NT2/D1 (cell line): ENCODE results near the gene RNF212.

Source experiments
- DNase-seq: peaks from one replicate; pipeline ENCODE4 v3.0.0-alpha.2; 2011; ENCODE audit warnings: low read depth, low spot score
- H3K27me3 ChIP-seq: 2 replicates; pipeline ENCODE4 v1.6.0; 2011; ENCODE audit warnings: mild to moderate bottlenecking; ENCODE audit not compliant: insufficient read length, insufficient read depth
- H3K36me3 ChIP-seq: 2 replicates; pipeline ENCODE4 v1.6.1; 2011; ENCODE audit warnings: mild to moderate bottlenecking, low read length, mixed read lengths; ENCODE audit not compliant: insufficient read depth, insufficient read length
- H3K4me1 ChIP-seq: 2 replicates; pipeline ENCODE4 v1.5.1; 2011; ENCODE audit not compliant: insufficient read depth, insufficient read length
- H3K4me3 ChIP-seq: 2 replicates; pipeline ENCODE4 v1.5.1; 2011; ENCODE audit warnings: low read depth; ENCODE audit not compliant: insufficient read length
- H3K9ac ChIP-seq: 2 replicates; pipeline ENCODE4 v1.6.0; 2011; ENCODE audit warnings: low read depth; ENCODE audit not compliant: insufficient read length
- H3K9me3 ChIP-seq: 2 replicates; pipeline ENCODE4 v1.5.1; 2011; ENCODE audit warnings: mild to moderate bottlenecking, low read length; ENCODE audit not compliant: insufficient read depth
- SUZ12 ChIP-seq: IDR thresholded peaks from 2 replicates; pipeline ENCODE4 v1.6.1; 2011; ENCODE audit not compliant: insufficient read length, insufficient read depth; ENCODE audit errors: extremely low read depth
- YY1 ChIP-seq: IDR thresholded peaks from 2 replicates; pipeline ENCODE4 v1.6.1; 2011; ENCODE audit not compliant: insufficient read length, insufficient read depth
- ZNF274 ChIP-seq: IDR thresholded peaks from 2 replicates; pipeline ENCODE4 v1.6.1; 2011; ENCODE audit warnings: mild to moderate bottlenecking, low read depth, low read length

RNF212 gene

DNA sequence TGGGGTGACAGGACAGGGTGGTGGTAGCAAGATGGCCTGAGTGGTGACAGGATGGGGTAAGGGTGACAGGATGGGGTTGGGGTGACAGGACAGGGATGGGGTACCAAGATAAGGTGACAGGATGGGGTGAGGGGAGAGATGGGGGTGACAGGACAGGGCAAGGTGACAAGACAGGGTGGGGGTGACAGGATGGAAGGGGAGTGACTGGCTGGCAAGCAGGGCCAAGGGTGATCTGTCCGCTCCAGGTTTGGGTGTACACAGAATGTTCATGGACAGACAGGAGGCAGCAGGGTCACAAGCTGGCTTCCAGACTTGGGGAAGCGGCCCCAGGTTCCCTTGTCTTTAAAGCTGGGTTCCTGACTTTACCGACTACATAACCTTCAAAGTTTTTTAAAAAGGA, 23.3 kb downstream of the RNF212 start:
- DNase-seq: no peak
- H3K36me3 ChIP-seq: no peaks in the 10 kb centered on the region
- H3K4me3 ChIP-seq: no peak overlapping the region
- no peak for TF ChIP-seq SUZ12
- no peak for TF ChIP-seq YY1
- no peak for TF ChIP-seq ZNF274
- no peaks in the 10 kb centered on the region for H3K4me1 ChIP-seq
- peaks cover 18% of the 10 kb centered on the region for H3K9me3 ChIP-seq
- peaks cover 5% of the 10 kb centered on the region for H3K27me3 ChIP-seq
- H3K9ac ChIP-seq: no peak overlapping the region

DNA sequence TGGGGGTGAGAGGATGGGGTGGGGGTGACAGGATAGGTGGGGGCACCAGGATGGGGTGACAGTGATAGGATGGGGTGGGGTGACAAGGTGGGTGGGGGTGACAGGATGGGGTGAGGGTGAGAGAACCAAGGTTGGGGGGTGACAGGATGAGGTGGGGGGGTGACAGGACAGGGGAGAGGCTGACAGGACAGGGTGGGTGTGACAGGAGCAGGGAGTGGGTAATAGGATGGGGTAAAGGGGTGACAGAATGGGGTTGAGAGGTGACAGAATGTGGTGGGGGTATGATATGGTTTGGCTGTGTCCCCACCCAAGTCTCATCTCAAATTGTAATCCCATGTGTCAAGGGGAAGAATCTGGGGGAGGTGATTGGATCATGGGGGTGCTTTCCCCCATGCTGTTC, 26.0 kb downstream of the RNF212 start:
- no peak for DNase-seq
- Histone ChIP-seq H3K27me3 (peaks cover 5% of the 10 kb centered on the region), H3K9ac (no peak overlapping the region), H3K36me3 (no peaks in the 10 kb centered on the region), H3K4me3 (no peak overlapping the region), H3K9me3 (peaks cover 18% of the 10 kb centered on the region), H3K4me1 (no peaks in the 10 kb centered on the region)
- no peak for TF ChIP-seq ZNF274
- TF ChIP-seq SUZ12: no peak
- TF ChIP-seq YY1: no peak

DNA sequence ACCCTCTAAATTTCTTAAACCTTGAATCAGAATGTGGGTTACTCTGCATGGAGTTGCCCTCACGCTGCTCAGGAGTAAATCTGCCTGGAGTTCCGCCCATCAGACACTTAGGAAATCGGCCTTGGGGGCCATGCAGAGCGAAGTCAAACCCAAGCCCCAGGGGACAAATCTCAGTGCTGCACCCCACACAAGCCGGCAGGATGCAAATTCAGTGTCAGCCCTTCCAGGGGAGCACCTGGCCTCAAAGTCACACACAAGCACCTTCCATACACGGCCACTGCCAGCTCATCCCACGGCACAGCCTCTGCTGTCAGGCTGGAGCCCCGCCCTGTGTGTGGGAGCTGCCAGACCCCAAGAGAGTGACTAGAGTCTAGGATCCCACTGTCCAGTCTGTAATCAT, 27.4 kb downstream of the RNF212 start:
- Histone ChIP-seq H3K4me1 (peaks cover 2% of the 10 kb centered on the region), H3K9me3 (peaks cover 18% of the 10 kb centered on the region), H3K36me3 (no peaks in the 10 kb centered on the region), H3K4me3 (no peak overlapping the region), H3K9ac (no peak overlapping the region), H3K27me3 (no peaks in the 10 kb centered on the region)
- no peak for TF ChIP-seq YY1
- TF ChIP-seq ZNF274: no peak
- no peak for TF ChIP-seq SUZ12
- DNase-seq: no peak

DNA sequence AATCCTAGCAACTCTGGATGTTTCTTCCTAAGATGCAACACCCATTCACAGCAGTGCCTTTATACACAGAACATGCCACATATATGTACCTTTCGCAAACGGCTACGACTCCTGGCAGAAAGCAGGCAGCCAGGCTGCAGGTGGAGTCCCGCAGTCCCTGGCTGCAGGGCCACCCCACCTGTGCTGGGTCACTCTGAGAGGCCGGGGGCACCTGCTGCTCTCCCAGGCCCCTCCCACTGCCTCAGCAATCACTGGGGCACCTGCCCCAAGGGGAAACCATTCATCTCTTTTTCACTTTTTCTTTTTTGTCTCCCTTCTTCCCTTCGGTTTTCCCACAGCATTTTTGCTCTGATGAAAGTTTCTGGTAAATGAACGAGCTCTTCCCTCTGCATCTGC, 28.0 kb downstream of the RNF212 start:
- DNase-seq: no peak
- H3K27me3 ChIP-seq: no peaks in the 10 kb centered on the region
- no peaks in the 10 kb centered on the region for H3K36me3 ChIP-seq
- TF ChIP-seq SUZ12: no peak
- TF ChIP-seq YY1: no peak
- no peak for TF ChIP-seq ZNF274
- peaks cover 18% of the 10 kb centered on the region for H3K9me3 ChIP-seq
- H3K9ac ChIP-seq: no peak overlapping the region
- H3K4me3 ChIP-seq: no peak overlapping the region
- H3K4me1 ChIP-seq: peaks cover 2% of the 10 kb centered on the region

DNA sequence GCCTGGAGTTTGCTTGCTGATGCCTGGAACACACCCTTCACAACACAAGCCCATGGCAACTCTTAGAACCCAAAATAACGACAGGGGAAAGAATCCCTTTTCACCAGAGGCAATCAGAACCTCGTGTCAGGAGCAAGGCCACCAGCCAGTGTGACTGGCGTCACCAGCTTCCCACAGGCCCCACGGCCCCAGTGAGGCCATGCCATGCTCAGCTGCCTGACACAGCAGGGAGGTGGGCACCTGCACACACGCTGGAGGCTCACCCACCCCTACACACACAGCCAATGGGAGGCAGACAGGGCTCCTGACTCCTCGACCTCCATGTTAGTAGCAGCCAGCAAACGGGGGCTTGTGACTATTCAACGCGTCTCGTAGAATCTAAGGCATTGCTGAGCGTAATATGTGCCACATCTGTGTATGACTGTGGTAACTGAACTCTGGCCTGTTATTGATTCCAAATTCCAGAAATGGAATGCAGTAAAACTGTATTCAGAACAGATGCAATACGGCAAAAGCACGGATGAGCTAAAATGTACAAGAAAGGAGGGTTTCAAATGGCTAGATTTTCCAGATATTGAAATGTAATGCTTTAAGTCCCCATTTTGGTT, 28.5 kb downstream of the RNF212 start:
- no peaks in the 10 kb centered on the region for H3K36me3 ChIP-seq
- no peaks in the 10 kb centered on the region for H3K27me3 ChIP-seq
- peaks cover 2% of the 10 kb centered on the region for H3K4me1 ChIP-seq
- DNase-seq: no peak
- no peak for TF ChIP-seq SUZ12
- TF ChIP-seq YY1: no peak
- TF ChIP-seq ZNF274: no peak
- H3K9ac ChIP-seq: no peak overlapping the region
- no peak overlapping the region for H3K4me3 ChIP-seq
- H3K9me3 ChIP-seq: peaks cover 16% of the 10 kb centered on the region

DNA sequence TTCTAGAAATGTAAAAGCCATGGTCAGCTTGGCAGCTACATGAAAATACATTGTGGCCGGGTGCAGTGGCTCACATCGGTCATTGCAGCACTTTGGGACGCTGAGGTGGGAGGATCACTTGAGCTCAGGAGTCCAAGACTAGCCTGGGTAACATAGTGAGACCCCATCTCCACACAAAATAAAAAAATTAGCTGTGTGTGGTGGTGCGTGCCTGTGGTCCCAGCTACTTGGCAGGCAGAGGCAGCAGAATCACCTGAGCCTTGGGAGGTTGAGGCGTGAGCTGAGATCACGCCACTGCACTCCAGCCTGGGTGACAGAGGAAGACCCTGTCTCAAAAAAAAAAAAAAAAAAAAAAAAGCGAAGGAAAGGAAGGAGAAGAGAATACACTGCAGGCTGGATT, 29.0 kb downstream of the RNF212 start:
- Histone ChIP-seq H3K4me1 (peaks cover 2% of the 10 kb centered on the region), H3K36me3 (no peaks in the 10 kb centered on the region), H3K4me3 (no peak overlapping the region), H3K9ac (no peak overlapping the region), H3K27me3 (no peaks in the 10 kb centered on the region), H3K9me3 (peaks cover 11% of the 10 kb centered on the region)
- no peak for TF ChIP-seq YY1
- TF ChIP-seq SUZ12: no peak
- TF ChIP-seq ZNF274: no peak
- DNase-seq: no peak

DNA sequence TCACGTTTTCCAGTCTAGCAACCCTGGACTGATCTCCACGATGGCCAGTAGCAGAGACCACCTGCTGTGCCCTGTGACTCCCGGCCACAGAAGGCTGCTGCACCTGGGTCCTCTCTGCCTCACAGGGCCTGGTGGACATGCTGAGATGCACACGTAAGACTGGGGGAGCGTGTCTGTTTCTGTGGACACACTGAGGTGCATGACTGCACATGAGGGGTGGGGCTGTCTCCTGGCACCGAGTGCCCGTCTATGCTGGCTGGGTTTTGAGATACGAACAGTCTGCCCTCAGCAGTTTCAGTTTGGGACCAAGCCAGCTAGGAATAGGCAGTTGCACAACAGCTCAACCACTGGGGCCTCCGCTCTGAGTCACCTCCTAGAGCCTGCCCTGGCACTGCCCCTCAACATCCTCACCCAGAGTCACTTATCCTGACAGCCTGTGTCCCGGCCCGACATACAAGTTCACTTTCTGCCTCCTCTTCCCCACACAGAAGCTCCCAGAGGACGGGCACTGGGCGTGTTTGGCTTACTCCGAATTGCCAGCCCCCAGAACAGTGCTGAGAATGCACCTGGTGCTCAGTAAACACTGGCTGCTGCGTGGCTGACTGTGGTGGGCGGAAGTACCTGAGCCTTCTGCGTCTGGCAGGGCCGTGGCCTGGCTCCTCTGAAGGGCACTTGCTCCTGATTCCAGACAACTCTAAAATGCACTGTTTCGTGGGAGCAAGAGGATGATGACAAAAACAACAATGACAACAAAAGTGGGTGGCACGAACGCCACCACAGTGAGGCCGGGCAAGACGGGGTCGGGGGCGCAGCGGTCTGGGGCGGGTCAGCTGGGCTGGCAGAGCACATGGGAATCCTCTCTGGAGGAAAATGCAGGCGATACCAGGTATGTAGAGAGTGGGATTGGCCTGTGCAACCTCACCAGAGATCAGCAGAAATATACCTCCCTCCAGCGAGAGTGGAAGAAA, 30.9 kb downstream of the RNF212 start:
- TF ChIP-seq YY1 (no peak), ZNF274 (no peak), SUZ12 (no peak)
- Histone ChIP-seq H3K36me3 (no peaks in the 10 kb centered on the region), H3K9me3 (no peaks in the 10 kb centered on the region), H3K4me1 (peaks cover 2% of the 10 kb centered on the region), H3K4me3 (no peak overlapping the region), H3K27me3 (peaks cover 4% of the 10 kb centered on the region), H3K9ac (no peak overlapping the region)
- DNase-seq: no peak
